Omental fat pad (tissue), 4 donors: ENCODE data around the gene INPP4B. TPM values are rescaled to one million over a fixed set of nuclear protein-coding genes. Genes with fewer than 3 reads are reported as not detected.

Experiments
- ATAC-seq: fragments of 150-250 bp; one replicate; pipeline ENCODE4 v1.9.1; 2016; ENCODE audit warnings: mild to moderate bottlenecking, moderate library complexity; ENCODE audit not compliant: low FRiP score
- DNase-seq: peaks from one replicate; pipeline ENCODE4 v3.0.0-alpha.2; 2019; ENCODE audit warnings: low spot score
- CTCF ChIP-seq, 3 donors: fragments of 450-650 bp; IDR thresholded peaks; one replicate each; pipeline ENCODE4 v1.5.1; 2016 to 2017; ENCODE audit warnings: antibody characterized with exemption in 3 of 3, mild to moderate bottlenecking in 3 of 3, moderate library complexity in 2 of 3
- total RNA-seq, 4 donors: library from RNA; depleted of rRNA; stranded (reverse); fragments of >200 nt; gene quantifications; one replicate each; pipeline ENCODE4 v1.1.0, GENCODE V29; 2016

The INPP4B gene
- total RNA-seq, 4 donors from 2014 or later, result 6.6 to 54.2 (median 14.2) TPM

GRCh38 chr4:142434519-142435224 is 411.4 kb downstream of the INPP4B start:
- TF ChIP-seq CTCF (IDR thresholded peaks at IDR 0.05), result no peak
- DNase-seq (no peak), ATAC-seq (no peak)

GRCh38 chr4:142428715-142429114 is 417.4 kb downstream of the INPP4B start:
- ATAC-seq, result no peak
- DNase-seq, result no peak
- TF ChIP-seq CTCF (IDR thresholded peaks at IDR 0.05), result no peak

DNA sequence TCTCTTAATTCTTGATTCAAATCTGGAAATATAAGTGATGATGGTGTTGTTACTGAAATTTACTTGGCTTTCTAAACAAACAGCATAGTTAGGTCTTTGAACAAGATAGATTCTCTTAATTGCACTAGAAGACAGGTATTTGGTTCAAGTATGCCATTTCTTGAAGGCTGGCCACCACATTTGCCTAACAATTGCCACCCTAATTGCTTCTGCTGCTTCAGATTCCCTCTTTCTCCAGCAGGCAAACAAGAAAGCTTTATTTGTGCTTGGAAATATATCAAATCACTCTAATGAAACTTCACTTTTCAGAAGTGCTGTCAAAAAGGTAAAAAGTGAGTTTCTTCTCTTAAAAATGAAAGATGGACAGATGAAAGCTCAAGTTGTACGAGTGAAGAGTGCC is 418.6 kb downstream of the INPP4B start:
- no peak for TF ChIP-seq CTCF (IDR thresholded peaks at IDR 0.05)
- ATAC-seq, result no peak
- DNase-seq, result no peak

- DNase-seq (no peak), ATAC-seq (no peak)
- no peak for TF ChIP-seq CTCF (IDR thresholded peaks at IDR 0.05)
Observed at GRCh38 chr4:142423861-142424260, 422.2 kb downstream of the INPP4B start.

DNA sequence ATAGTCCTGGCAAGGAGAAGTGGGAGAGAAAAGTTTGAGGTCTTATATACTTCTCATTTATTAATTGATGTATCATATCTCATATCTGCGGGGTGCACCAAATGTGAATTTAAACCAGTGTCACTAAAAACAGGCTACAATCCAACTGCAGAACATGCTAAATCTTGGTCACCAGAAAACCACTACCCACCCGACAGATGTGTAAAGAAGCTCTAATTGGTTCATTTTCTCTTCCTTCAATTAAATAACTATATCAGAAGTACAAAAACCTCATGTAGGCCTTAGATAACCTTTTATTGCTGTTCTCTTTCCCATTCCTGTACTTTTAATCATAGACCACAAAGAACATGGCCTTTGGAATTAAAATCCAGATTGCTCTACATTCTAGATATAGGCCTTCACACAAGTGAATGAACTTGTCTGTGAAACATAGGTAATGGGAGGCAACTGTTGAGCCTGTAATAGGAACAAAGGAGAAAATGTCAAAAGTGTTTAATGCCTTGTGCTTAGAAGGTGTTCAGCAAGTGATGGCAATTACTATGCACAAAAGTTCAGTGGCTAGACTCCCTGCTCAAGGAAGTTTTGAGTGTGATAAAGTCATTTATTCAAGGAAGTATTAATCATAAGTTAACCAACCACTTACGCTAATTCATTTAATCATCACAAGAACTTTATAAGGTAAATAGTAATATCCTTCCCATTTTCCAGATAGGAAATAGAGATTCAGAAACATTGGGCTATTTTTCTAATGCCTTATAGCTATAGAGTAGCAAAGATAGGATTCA is 425.6 kb downstream of the INPP4B start:
- TF ChIP-seq CTCF (IDR thresholded peaks at IDR 0.05), result no peak
- DNase-seq (no peak), ATAC-seq (no peak)

DNA sequence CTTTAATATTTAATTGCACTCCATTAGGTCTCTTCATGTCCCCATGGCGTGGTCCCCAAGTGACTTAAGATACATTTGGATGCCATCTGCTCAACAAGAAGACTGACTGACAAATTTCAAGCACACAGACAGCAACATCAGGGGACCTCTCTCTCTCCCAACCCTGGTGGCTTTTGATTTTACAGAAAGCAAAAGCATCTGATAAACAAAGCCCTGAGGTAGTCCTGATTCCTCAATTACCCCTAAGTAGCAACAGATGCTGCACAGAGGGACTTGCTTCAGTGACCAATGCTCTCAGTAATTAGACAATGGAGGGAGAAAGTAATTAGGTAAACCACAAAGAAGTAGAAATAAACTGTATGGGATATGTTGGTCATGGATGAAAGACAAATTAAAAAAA is 426.4 kb downstream of the INPP4B start:
- no peak for ATAC-seq
- no peak for TF ChIP-seq CTCF (IDR thresholded peaks at IDR 0.05)
- DNase-seq, result no peak

DNA sequence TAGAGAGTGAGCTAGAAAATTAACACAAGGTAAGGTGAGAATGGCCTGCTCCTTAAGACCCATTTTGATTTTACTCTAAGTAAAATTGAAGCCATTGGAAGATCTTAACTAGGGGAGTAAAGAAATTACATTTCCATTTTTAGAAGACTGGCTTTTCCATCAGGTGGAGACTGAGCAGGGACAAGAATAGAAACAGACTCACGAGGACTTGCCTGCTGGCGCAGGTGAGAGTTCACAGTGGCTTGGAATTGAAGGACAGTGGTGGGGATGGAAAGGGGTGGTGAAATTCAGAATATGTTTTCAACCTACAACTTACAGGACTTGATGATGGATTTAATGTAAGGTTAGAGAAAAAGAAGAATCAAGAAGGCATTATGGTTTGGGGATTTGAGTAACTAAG is 427.4 kb downstream of the INPP4B start:
- TF ChIP-seq CTCF (IDR thresholded peaks at IDR 0.05), result no peak
- DNase-seq (no peak), ATAC-seq (no peak)
